NCI-H1092 (cell line): ENCODE measurements around the gene TWNK.
A peak's percentile ranks its signal among the peaks of the same experiment; 100 is the strongest.

ENCODE experiments used
- DNase-seq: peaks from one replicate; lab custom pipeline; 2025; lab: John Stamatoyannopoulos, UW

The TWNK gene

DNA sequence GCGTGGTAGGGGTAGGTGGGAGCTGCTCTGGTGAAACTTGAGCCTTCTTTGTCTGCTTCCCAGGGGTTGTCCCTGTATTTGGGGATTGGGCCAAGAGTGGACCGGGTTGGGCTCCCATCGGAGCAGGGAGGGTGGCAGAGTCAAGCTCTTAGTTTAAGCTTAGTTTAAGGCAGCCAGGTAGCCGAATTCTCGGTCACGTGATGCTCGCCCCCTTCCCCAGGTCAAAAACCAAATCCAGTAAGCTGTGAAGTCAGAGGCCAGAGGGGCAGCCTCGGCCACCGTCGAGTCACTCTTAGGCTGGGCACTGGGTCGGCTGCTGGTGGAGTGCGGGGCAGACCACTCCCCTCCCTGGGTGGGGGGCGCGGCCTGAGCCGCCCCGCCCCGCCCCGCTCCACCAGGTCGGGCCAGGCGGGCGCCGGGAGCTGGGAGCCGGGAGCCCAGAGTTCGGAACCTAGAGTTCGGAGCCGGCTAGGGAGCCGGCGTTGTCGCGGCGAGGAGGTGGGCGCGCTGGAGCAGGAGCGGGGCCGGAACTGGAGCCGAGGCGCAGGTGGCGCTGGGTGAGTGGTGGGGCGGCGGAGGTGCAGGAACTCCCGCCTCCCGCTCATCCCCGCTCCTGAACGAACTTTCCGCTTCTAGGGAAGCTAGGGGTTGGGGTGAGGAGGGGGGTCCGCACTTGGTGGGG, 9.5 kb downstream of the TWNK start:
- no peak for DNase-seq

DNA sequence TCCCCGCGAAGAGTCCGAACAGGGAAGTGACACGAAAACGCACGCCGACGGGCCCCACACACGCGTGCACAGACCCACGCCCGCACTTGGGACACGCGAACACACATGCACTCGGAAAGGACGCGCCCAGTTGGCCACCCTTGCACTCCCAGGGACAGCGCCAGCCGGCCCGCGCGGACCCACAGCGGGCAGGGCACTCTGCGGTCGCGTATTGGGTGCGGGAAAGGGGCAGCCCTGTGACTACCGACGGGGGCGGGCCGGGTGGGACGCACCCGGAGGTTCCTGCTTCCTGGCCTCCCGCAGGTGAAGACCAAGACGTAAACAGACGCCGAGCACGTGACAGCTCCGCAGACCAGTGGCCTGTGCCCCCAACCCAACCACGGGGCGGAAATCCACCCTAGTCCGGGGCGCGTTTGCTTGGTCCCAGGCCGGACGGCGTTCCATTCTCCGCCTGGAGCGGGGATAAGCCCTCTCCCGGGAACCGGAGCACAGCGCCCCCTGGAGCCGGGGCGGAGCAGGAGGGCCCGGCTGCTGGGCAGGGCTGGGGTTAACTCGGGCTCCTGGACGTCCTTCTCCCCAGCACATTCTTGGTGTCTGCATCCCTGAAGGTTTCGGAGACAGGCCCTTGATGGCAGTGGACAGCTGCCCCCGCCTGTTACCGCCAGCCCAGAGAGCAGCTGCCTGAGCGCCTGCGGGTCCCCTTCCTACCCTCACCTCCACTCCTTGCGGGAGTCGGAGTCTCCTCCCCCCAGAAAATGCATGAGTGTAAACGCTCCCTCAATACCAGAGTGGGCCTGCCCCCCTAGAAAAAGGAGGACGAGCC, 10.2 kb downstream of the TWNK start:
- DNase-seq, result peak; percentile 13

DNA sequence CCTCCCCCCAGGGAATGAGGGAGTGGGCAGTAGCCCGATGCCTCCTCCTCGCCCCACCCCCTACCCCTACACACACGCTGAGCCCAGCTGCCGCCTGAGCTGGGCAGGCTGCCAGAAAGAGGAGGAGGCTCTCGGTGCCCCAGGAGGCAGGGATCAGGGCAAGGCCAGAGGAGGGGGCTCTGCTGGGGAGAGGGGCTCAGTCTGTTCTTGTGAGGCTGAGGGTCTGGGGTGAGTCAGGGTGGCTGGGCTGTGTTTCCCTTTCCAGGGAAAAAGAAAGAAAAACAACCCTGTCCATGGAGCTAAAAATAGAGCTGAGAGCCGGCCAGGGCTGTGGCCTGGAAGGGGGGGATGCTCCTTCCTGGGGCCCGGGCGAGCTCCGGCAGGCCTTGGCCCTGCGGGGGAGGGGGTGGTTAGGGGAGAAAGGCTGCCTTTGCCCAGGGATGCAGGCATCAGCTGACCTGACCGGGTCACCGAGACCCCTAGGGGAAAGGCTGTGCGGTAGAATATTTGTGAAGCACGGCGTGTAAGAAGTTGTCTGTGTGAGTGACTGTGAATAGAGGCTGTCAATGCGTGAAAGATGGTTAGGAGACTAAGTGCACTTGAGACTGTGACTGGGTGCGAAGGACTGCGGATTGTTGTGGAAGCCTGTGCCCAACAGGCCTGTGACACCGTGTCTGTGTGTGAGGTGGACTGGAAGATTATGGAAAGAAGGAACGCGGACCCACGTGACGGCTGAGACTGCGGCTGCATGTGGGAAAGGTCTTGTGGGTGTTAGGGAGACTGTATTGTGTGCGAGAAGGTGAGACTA, 11.0 kb downstream of the TWNK start:
- DNase-seq, result peak; percentile 83

DNA sequence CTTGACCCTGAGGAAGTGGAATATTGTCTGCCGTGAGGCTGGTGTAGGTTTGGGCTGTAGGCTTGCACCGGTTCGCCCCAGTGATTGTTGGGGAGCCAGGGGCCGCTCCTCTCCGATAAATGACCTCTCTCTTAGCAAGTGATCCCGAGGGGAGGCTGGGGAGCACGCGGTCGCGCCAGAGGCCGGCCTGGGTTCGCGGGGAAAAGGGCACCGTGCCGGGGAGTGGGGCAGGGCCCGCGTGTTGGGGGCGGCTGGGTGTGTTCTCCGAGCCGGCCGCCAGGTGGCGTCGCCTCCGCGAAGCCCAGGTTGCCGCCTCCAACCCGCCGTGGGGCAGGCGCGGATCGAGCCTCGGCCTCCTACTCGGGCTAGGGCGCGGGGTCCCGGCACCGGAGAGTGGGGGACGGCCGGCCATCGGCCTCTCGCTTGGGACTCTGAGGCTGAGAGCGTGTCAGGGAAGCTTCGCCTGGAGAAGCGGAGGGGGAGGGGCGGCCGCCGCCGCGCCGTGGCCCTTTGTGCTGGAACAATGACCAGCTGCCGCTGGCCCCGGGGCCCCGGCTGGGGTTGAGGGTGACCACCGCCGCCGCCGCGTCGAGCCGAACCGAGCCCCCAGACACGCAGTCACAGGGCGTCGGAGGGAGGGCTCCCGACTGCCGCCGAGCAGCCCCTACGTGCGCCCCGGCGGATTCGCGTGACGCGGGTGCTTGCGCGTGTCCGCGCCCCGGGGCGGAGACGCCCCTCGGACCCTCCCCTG, 11.8 kb downstream of the TWNK start:
- DNase-seq, result peak; percentile 30

DNA sequence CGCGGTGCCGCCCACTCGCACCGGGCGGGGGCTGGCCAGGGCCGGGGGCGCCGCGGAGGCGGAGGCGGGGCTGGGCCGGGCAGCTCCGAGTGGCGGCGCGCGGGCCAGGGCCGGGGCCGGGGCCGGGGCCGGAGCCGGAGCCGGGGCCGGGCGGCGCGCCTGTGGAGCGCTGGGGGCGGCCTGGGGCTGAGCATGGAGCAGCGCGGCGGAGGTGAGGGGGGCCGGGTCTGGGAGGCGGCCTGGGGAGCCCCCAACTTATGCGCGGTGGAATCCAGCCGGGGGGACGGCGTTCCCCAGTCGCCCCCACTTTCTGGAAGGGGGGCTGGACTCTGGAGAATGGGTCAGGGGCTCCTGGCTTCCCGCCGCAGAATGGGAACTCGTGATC, 12.4 kb downstream of the TWNK start, which contains the start of gene LZTS2:
TSS of gene LZTS2 (plus strand) at position 67 of the 385 bp plus-strand sequence. CDS start 2,731 bp downstream, outside the sequence.
- no peak for DNase-seq

DNA sequence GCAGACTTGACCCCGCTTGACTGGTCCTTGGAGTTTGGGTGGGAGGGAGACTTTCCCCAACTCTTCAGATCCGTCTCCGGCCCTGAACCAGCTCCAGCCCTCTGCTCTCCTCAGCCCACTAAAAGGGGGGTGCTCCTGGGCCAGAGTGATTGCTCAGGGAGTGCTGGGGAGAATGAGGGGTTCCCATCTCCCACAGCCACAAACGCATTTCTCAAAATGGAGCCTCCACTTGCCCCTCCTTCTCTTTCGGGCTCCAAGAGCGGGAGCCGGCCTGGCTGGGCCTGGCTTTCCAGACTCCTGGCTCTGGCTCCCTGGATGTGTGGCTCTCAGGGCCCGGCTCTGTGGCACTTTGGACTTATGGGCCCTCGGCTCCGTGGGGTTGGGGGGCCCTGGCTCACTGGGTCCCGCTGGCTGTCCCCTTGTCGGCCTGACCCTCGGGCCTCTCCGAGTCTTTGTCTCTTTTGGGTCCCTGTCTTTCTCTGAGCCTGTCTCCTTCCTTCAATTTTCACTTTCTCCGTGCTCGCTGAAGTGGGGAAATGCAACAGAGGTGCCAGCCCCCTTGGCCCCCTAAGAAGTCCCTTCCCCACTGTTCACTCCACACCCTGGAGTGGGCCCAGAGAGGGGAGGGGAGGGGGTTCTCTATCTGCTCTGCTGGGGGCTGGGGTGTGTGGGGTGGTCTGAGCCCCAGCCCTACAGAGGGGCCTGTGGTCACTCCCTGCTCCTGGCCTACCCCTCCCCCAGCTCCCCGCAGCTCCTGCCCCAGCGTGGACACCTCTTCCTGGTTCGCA, 13.0 kb downstream of the TWNK start:
- no peak for DNase-seq

DNA sequence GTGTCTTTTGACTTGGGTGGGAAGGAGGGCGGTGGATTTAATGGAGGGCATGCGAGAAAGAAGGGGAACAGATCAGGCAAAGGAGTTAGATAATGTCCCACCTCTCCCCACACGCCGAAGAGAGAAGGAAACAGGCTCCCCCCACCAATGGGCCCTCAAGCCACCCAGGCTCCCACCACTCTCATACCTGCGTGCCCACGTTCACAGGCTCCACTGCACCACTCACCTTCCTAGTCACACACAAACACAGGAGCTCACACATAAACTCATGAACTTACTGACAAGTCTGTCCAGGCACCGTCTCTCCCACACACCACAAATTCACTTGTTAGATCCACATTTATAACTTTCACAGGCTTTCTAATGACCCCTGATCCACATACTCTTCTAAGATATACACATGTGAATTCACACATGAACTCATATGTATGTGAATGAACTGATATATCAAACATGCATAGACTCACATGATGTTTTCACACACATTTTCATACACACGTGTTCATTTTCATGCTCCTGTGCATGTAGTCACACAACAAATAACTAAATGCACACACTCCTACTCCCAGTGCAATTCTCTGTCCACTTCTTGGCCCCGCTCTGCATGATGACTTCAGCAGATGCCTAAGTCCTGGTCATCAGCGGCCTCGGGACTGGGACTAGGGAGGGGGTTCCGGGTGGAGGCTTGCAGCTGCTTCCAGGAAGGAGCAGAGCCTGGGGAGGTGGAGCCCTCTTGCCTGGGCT, 13.7 kb downstream of the TWNK start:
- DNase-seq, result no peak

DNA sequence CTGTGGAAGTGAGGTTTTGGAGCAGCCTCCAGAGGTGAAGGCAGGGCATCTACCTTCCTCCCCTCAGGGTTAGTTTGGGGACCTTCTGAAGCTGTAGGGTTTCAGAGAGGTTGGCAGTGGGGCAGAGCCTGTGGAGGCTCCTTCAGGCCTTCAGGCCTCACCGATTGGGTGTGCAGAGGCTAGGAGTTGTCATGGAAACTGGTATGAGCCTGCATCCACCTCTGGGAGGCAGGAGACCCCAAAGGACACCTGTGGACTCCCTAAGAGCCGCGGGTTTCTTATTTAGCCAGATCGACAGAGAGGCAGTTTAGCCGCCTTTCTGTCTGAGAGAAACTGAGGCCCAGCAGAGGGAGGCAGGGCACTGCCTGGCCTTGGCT, 14.3 kb downstream of the TWNK start:
- no peak for DNase-seq

DNA sequence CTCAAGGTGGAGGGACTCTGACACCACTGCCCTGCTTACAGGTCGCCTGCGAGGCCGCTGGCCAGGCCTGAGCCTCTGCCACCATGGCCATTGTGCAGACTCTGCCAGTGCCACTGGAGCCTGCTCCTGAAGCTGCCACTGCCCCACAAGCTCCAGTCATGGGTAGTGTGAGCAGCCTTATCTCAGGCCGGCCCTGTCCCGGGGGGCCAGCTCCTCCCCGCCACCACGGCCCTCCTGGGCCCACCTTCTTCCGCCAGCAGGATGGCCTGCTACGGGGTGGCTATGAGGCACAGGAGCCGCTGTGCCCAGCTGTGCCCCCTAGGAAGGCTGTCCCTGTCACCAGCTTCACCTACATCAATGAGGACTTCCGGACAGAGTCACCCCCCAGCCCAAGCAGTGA, 15.1 kb downstream of the TWNK start:
- no peak for DNase-seq

DNA sequence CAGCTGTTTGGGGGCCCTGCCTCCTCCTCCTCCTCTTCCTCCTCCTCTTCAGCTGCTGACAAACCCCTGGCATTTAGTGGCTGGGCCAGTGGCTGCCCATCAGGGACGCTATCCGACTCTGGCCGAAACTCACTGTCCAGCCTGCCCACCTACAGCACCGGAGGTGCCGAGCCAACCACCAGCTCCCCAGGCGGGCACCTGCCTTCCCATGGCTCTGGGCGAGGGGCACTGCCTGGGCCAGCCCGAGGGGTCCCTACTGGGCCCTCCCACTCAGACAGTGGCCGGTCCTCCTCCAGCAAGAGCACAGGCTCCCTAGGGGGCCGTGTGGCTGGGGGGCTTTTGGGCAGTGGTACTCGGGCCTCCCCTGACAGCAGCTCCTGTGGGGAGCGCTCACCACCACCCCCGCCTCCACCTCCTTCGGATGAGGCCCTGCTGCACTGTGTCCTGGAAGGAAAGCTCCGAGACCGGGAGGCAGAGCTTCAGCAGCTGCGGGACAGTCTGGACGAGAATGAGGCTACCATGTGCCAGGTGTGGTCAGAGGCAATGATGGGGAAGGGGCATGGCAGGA, 16.4 kb downstream of the TWNK start:
- DNase-seq, result no peak

DNA sequence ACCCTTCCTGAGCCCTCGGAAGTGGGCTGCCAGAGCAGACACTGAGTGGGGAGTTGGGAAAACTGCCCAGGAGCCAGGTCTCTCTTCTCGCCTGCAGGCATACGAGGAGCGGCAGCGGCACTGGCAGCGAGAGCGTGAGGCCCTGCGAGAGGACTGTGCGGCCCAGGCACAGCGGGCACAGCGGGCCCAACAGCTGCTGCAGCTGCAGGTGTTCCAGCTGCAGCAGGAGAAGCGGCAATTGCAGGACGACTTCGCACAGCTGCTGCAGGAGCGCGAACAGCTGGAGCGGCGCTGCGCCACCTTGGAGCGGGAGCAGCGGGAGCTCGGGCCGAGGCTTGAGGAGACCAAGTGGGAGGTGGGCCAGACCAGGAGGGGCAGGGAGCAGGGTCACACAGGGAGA, 18.0 kb downstream of the TWNK start:
- DNase-seq, result no peak

DNA sequence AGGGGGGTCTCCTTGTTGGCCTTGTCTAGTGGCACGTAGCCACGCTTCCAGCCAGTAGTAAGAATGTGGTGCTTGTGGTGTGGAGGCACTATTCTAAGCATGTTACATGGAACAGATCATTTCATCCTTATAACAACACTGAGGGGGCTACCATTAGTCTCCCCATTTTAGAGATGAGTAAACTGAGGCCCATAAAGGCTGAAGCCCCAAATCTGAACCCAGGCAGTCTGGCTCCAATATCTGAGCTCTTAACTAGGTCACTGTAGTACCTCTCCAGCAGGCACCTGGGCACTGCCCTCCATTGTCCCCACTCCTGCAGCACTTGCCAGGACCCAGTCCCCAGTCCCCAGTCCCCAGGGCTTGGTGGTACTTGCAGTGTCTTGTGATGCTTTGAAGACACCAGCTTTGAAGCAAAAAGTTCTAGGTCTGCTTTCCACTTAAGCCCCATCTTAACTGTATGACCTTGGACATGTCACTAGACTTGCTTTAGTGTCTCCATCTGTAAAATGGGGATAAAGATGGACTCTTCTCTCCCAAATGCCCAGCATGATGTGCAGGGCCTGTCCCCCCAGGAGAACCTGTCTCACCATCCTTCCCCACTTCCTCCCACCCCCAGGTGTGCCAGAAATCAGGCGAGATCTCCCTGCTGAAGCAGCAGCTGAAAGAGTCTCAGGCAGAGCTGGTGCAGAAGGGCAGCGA, 18.7 kb downstream of the TWNK start:
- DNase-seq, result no peak

DNA sequence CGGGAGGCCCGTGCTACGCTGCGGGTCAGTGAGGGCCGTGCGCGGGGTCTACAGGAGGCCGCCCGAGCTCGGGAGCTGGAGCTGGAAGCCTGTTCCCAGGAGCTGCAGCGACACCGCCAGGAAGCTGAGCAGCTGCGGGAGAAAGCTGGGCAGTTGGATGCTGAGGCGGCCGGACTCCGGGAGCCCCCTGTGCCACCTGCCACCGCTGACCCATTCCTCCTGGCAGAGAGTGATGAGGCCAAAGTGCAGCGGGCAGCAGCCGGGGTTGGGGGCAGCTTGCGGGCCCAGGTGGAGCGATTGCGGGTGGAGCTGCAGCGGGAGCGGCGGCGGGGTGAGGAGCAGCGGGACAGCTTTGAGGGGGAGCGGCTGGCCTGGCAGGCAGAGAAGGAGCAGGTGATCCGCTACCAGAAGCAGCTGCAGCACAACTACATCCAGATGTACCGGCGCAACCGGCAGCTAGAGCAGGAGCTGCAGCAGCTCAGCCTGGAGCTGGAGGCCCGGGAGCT, 19.3 kb downstream of the TWNK start:
- no peak for DNase-seq

DNA sequence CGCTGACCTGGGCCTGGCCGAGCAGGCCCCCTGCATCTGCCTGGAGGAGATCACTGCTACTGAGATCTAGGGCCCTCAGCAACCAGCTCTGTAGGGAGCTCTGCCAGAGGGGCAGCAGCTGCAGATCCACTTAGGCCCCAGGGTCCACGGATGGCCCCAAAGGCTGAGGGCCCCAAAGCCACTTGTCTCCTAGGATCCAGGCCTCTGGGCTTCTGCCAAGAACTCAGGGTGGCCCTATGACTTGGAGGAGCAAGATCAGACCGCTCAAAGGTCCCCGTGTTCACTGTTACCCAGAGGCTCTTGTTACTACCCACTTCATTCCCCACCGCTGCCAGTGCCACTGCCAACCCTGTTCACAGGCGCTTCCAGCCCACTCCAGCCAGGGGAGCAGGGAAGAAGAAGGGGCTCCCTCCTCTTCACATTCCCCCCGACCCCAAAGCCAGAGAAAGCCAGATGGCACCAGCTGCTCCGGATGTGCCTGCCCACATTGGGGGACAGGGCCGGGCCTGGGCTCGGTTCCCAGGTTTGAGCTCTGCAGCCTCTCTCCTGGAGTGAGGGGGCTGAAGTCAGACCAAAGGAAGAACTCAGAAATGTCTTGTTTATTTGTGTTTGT, 19.9 kb downstream of the TWNK start:
- DNase-seq, result no peak

DNA sequence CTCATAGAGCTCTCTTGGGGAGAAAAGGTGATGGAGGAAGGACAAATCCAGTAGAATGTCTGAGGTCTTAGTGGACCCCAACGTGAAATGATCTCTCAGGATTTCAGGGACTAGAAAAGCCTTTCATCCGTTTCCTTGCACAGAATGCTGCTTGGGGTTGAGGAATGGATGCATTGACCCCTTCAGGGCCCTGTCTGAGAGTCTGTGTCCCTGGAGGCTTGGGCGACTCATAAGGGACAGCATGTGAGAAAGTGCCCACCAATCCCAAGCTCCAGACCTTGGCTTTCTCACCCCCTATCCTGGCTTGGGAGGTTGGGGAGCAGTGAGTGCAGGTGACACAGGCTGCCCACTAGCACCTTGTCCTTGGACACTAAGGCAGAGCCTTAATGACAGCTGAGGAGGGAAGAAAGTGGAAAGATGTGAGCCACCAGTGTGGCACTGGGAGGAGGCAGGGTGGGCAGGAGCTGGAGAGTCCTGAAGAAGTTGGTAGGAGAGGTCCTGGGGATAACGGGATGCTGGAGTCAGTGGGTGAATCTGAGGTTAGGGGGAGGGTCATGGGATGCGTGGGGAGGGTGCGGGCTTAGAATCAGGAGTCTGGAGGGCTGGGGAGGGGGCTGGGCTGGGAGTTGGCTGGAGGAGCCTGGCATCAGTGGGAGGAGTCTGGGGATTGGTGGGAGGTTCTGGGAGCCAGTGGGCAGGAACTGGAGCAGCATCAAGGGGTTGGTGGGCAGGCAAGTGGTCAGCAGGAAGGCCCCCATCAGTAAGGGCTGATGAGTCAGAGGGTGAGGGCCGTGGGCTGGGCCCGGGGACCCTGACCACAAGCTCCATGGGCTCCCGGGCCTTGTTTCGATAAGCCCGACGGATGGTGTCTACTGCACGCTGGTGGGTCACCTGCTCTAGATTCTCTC, 20.8 kb downstream of the TWNK start:
- no peak for DNase-seq

DNA sequence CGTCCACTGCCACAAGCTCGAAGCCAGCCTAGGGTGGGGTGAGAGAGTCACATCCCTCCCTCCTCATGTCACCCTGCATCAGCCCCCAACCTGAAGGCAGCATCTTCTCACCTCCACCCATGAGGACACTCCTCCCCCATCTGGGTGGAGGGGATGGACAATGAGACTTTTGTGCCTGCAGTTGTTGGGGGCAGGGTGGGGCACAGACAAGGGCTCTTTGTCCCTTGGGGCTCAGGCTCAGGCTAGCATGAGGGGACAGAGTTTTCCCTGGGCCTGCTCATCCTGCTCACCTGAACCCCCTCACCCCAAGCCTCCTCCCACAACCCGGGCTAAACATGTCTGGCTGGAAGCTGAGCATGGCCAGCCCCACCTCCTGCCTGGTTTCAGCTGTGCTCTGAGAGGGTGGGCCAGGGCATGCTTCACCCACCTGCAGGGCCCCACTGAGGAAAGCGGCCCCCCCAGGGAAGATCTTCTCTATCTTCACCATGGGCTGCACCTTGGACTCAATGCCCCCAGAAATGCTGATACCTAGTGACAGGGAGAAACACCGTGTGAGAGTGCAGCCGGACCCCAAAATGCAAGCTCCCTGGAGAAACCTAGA, 21.6 kb downstream of the TWNK start:
- DNase-seq, result no peak

DNA sequence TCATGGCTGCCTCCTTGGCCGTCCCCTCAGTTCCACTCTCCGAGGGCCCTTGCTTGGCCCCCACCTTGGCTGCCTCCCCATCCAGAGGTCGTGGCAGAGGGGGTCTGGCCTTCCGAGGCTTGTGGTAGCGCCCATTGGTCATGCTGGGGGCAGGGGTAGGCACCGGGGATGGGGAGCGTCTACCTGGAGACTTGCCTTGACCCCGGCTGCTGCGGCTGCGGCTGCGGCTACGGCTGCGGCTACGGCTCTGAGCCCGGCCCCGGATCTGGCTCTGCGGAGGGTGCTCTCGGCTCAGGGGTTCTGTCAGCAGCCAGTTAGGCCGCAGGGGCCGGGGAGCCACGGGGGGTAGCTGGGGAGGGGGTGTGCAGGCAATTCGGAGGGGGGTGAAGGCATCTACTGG, 23.0 kb downstream of the TWNK start:
- no peak for DNase-seq
